Muscle of leg (tissue), 11 donors: ENCODE results near the gene CLVS2. TPM values are rescaled to one million over a fixed set of nuclear protein-coding genes. Genes with fewer than 3 reads are reported as not detected.
A peak's percentile ranks its signal among the peaks of the same experiment; 100 is the strongest.

Source experiments
- DNase-seq: peaks from one replicate; pipeline ENCODE4 v3.0.0; 2013
- H3K27ac ChIP-seq: one replicate; pipeline ENCODE4 v1.5.1; 2013; ENCODE audit warnings: mild to moderate bottlenecking, low read length, control low read depth
- H3K27me3 ChIP-seq: one replicate; pipeline ENCODE4 v1.6.1; 2013; ENCODE audit warnings: low read length; ENCODE audit not compliant: control insufficient read depth, insufficient read depth
- H3K36me3 ChIP-seq: one replicate; pipeline ENCODE4 v1.6.1; 2013; ENCODE audit warnings: low read length; ENCODE audit not compliant: control insufficient read depth, insufficient read depth
- H3K4me1 ChIP-seq: one replicate; pipeline ENCODE4 v1.6.1; 2013; ENCODE audit warnings: low read length; ENCODE audit not compliant: control insufficient read depth, insufficient read depth
- H3K4me3 ChIP-seq: one replicate; pipeline ENCODE4 v1.5.1; 2013; ENCODE audit warnings: low read length, control low read depth
- H3K9me3 ChIP-seq: replicated peaks from 2 replicates; pipeline ENCODE4 v1.6.1; 2013; ENCODE audit warnings: low read depth, low read length; ENCODE audit not compliant: control insufficient read depth
- WGBS: methylation state at CpG from one replicate; pipeline ENCODE4 v1.1.5; 2013; ENCODE audit warnings: missing lambda C conversion rate; ENCODE audit not compliant: insufficient coverage; 5-methylcytosine and 5-hydroxymethylcytosine counted together
- polyA plus RNA-seq, 8 donors: library from polyadenylated mRNA; unstranded; fragments of 120-200 nt; gene quantifications; one replicate each; pipeline versions ENCODE4 v1.2.1 to v1.2.3, GENCODE V29; 2013; ENCODE audit warnings: inconsistent platforms in 1 of 8, low replicate concordance in 1 of 8; ENCODE audit not compliant: insufficient read length in 8 of 8, insufficient read depth in 1 of 8
- total RNA-seq: library from RNA; stranded (reverse); fragments of 120-200 nt; gene quantifications from one replicate; pipeline ENCODE4 v1.2.4, GENCODE V29; 2013

The CLVS2 gene
- total and polyA plus RNA-seq, 9 donors = 0.12 to 1.1 (median 0.18) TPM

GRCh38 chr6:123062670-123063069 is 66.6 kb downstream of the CLVS2 start:
- DNase-seq = peak; percentile 18
- H3K27ac ChIP-seq = no peak overlapping the region
- WGBS = no CpG with 5 or more reads among the region's 1 CpG
- H3K4me1 ChIP-seq = no peaks in the 10 kb centered on the region
- no peaks in the 10 kb centered on the region for H3K36me3 ChIP-seq
- H3K4me3 ChIP-seq = no peak overlapping the region
- H3K27me3 ChIP-seq = no peaks in the 10 kb centered on the region
- H3K9me3 ChIP-seq = no peaks in the 10 kb centered on the region

- DNase-seq = no peak
- no peaks in the 10 kb centered on the region for H3K27me3 ChIP-seq
- no CpG with 5 or more reads among the region's 2 CpGs for WGBS
These were observed 68.0 kb downstream of the CLVS2 start for GRCh38 chr6:123064038-123064437.

GRCh38 chr6:123074616-123075015 is 78.6 kb downstream of the CLVS2 start:
- no CpG with 5 or more reads among the region's 2 CpGs for WGBS
- Histone ChIP-seq H3K9me3 (no peaks in the 10 kb centered on the region), H3K4me1 (no peaks in the 10 kb centered on the region), H3K27ac (no peak overlapping the region), H3K27me3 (no peaks in the 10 kb centered on the region), H3K36me3 (no peaks in the 10 kb centered on the region), H3K4me3 (no peak overlapping the region)
- DNase-seq = no peak

More at GRCh38 chr6:123064038-123064437, 68.0 kb downstream of the CLVS2 start:
- Histone ChIP-seq H3K4me1 (no peaks in the 10 kb centered on the region), H3K36me3 (no peaks in the 10 kb centered on the region), H3K9me3 (no peaks in the 10 kb centered on the region), H3K4me3 (no peak overlapping the region), H3K27ac (no peak overlapping the region)

- WGBS = no CpG with 5 or more reads among the region's 5 CpGs
- DNase-seq = no peak
- H3K27me3 ChIP-seq = no peaks in the 10 kb centered on the region
- no peak overlapping the region for H3K27ac ChIP-seq
- H3K36me3 ChIP-seq = no peaks in the 10 kb centered on the region
- no peaks in the 10 kb centered on the region for H3K4me1 ChIP-seq
- no peak overlapping the region for H3K4me3 ChIP-seq
- H3K9me3 ChIP-seq = no peaks in the 10 kb centered on the region
These were observed 89.4 kb downstream of the CLVS2 start for GRCh38 chr6:123085403-123085802.

- no peak overlapping the region for H3K4me3 ChIP-seq
- no peaks in the 10 kb centered on the region for H3K27me3 ChIP-seq
- DNase-seq = no peak
- H3K4me1 ChIP-seq = no peaks in the 10 kb centered on the region
- WGBS = no CpG with 5 or more reads among the region's 1 CpG
- no peaks in the 10 kb centered on the region for H3K9me3 ChIP-seq
- no peak overlapping the region for H3K27ac ChIP-seq
- H3K36me3 ChIP-seq = no peaks in the 10 kb centered on the region
These were observed 93.2 kb downstream of the CLVS2 start for GRCh38 chr6:123089226-123089625.

GRCh38 chr6:123091091-123091895 is 95.3 kb downstream of the CLVS2 start:
- Histone ChIP-seq H3K27ac (no peak overlapping the region), H3K4me3 (no peak overlapping the region), H3K4me1 (no peaks in the 10 kb centered on the region), H3K27me3 (no peaks in the 10 kb centered on the region), H3K36me3 (no peaks in the 10 kb centered on the region), H3K9me3 (no peaks in the 10 kb centered on the region)
- WGBS = no CpG with 5 or more reads among the region's 2 CpGs
- no peak for DNase-seq

- Histone ChIP-seq H3K4me1 (no peaks in the 10 kb centered on the region), H3K9me3 (no peaks in the 10 kb centered on the region), H3K4me3 (no peak overlapping the region), H3K27me3 (no peaks in the 10 kb centered on the region), H3K27ac (no peak overlapping the region), H3K36me3 (no peaks in the 10 kb centered on the region)
- DNase-seq = no peak
These were observed 95.8 kb downstream of the CLVS2 start for GRCh38 chr6:123091896-123092271.

- no peaks in the 10 kb centered on the region for H3K36me3 ChIP-seq
- no peaks in the 10 kb centered on the region for H3K4me1 ChIP-seq
- no peak overlapping the region for H3K4me3 ChIP-seq
- no peak overlapping the region for H3K27ac ChIP-seq
- DNase-seq = no peak
- H3K9me3 ChIP-seq = no peaks in the 10 kb centered on the region
- WGBS = no CpG with 5 or more reads among the region's 1 CpG
- H3K27me3 ChIP-seq = no peaks in the 10 kb centered on the region
These were observed 98.8 kb downstream of the CLVS2 start for GRCh38 chr6:123094795-123095194.

GRCh38 chr6:123105561-123105960 is 109.5 kb downstream of the CLVS2 start:
- H3K36me3 ChIP-seq = no peaks in the 10 kb centered on the region
- no peaks in the 10 kb centered on the region for H3K9me3 ChIP-seq
- H3K27me3 ChIP-seq = no peaks in the 10 kb centered on the region
- no peak for DNase-seq
- WGBS = no CpG with 5 or more reads among the region's 1 CpG
- H3K27ac ChIP-seq = no peak overlapping the region
- no peak overlapping the region for H3K4me3 ChIP-seq
- no peaks in the 10 kb centered on the region for H3K4me1 ChIP-seq

GRCh38 chr6:123116370-123116769 is 120.3 kb downstream of the CLVS2 start:
- no peak for DNase-seq
- Histone ChIP-seq H3K9me3 (no peaks in the 10 kb centered on the region), H3K4me3 (no peak overlapping the region)

More at GRCh38 chr6:123116370-123116769, 120.3 kb downstream of the CLVS2 start:
- H3K27ac ChIP-seq = no peak overlapping the region
- no peaks in the 10 kb centered on the region for H3K36me3 ChIP-seq
- WGBS = no CpG with 5 or more reads among the region's 7 CpGs
- no peaks in the 10 kb centered on the region for H3K4me1 ChIP-seq
- no peaks in the 10 kb centered on the region for H3K27me3 ChIP-seq
